Pons (tissue), 1 donor: ENCODE results near the gene DDI2.

ENCODE experiments used
- DNase-seq: peaks from one replicate; pipeline ENCODE4 v3.0.0-alpha.2; 2016; ENCODE audit warnings: low spot score

The DDI2 gene

DNA sequence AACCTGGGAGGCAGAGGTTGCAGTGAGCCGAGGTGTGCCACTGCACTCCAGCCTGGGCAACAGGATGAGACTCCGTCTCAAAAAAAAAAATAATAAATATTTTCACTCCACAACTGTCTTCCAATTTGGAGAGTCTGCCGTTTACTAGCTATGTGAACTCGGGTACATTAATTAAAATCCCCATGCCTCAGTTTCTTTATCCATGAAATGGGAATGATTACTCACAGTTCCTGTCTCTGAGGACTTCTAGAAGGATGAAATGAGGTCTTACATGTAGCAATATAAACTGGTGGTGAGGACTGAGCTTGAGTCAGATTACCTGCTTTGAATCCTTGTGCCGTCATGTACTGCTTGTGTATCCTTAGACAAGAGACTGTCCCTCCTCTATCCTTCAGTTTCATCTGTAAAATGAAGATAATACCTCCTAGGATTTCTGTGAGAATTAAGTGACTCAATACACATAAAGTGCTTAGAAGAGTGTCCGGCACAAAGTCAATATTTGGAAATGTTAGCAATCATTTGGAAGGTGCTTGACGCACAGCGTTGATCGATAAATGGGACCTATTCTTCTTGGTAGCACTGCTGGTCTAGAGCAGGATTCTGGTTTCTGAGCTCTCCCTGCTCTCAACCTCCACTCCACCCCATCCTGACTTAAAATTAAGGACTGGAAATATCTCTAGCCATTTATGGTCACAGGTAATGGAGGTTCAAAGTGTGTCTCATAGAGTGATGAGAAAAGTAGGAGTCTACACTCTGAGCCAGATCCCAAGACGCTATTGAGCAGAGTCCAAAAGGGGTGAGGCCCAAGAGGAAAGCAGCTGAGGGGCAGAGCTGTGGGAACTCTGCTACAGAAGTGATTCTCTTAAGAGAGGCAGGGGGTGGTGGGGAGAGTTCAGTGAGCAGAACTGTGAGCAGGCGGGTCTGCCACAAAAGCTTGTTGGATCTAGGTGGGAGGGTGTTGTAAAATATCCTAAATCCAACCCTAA, 11.6 kb upstream of the DDI2 start:
- no peak for DNase-seq

- DNase-seq, result no peak
Observed at GRCh38 chr1:15609631-15610030, 7.6 kb upstream of the DDI2 start.

- DNase-seq, result no peak
Observed at GRCh38 chr1:15610167-15610566, 7.1 kb upstream of the DDI2 start.

DNA sequence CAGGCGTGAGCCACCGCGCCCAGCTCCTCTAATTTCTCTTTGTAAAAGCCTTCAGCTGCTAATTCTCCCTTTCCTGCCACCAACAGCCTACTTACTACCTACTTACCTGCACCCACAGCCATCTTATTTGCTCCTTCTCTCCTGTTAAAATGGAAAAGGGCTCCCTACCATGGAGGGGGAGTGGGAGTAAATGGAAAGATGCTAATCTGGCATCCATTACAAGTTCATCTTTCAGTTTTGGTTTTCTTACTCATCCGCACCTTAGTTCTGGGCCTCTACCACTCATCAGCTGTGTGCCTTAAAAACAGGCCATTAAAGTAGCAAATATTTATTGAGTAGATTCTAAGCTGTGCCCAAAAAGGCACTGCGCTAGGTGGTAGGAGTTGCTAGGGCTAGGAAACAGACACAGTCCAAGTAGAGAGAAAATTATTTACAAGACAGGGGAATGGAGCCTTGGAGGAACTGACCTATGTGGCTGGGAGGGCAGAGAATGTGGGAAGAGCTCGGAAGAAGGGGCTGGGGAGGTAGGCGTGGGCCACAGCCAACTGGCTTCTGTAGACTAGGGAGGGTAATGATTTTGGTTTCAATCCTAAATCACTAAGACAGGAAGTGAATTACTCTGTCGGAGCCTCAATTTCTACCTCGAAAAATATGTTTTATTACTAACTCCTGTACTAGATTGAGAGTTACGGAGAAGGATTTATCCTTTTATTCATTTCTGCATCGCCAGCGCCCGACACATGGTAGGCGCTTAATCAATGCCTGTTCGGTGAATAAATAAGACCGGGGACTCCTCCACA, 685 bp upstream of the DDI2 start:
- DNase-seq, result no peak

GRCh38 chr1:15618077-15618654, 908 bp downstream of the DDI2 start:
- DNase-seq, result peak; percentile 61

GRCh38 chr1:15618655-15619525, 1.6 kb downstream of the DDI2 start:
- no peak for DNase-seq

- no peak for DNase-seq
Observed at GRCh38 chr1:15620155-15620545, 2.9 kb downstream of the DDI2 start.

DNA sequence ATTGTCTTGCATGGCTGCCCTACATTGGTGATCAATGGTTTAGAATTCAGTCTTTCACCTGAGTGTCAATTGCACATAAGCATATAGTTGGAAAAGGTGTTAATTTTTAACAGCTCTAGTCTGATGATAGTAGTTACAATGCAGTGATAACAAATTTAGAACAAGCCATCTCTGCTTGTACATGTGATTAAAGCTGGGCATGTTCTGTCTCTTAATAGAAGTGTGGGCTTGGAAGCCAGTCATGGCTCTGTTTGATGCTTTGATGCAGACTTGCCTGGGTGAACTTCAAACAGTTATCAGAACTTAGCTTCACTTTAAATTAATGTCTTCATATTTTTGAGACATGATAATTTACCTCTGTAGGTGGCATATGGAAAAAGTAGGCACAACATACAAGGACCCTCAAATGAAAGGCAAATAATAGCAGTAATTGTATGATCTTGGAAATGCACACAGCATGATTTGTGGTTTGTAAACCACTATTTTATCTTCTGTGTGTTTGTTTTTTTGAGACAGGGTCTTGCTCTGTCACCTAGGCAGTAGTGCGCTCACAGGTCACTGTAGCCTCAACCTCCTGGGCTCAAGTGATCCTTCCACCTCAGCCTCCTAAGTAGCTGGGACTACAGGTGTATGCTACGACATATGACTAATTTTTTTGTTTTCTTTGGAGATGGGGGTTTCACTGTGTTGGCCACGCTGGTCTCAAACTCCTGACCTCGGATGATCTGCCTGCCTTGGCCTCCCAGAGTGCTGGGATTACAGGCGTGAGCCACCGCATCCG, 3.8 kb downstream of the DDI2 start:
- no peak for DNase-seq

DNA sequence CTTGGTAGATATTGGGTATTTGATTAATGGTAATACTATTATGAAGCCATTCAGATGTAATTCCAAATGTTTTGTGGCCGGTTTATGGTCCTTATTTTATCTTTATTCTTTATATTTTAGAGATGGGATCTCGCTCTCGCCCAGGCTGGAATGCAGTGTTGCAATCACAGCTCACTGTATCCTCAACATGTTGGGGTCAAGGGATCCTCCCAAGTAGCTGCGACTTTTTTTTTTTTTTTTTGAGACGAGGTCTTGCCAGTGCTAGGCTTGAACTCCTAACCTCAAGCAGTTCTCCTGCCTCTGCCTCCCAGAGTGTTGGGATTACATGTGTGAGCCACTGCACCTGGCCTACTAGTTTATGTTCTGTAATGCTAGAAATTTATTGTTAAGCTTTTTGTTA, 4.7 kb downstream of the DDI2 start:
- no peak for DNase-seq

- no peak for DNase-seq
Observed at GRCh38 chr1:15622712-15623373, 5.6 kb downstream of the DDI2 start.

DNA sequence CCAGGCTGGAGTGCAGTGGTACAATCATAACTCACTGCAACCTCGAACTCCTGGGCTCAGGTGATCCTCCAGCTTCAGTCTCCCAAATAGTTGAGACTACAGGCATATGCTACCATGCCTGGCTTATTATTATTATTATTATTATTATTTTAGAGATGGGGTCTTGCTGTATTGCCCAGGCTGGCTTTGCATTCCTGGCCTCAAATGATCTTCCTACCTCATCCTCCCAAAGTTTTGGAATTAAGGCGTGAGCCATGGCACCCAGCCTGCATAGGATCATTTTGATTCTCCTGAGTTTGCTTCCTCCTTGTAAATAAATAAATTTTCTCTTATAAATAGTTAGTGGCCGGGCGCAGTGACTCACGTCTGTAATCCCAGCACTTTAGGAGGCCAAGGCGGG, 6.2 kb downstream of the DDI2 start:
- no peak for DNase-seq

DNA sequence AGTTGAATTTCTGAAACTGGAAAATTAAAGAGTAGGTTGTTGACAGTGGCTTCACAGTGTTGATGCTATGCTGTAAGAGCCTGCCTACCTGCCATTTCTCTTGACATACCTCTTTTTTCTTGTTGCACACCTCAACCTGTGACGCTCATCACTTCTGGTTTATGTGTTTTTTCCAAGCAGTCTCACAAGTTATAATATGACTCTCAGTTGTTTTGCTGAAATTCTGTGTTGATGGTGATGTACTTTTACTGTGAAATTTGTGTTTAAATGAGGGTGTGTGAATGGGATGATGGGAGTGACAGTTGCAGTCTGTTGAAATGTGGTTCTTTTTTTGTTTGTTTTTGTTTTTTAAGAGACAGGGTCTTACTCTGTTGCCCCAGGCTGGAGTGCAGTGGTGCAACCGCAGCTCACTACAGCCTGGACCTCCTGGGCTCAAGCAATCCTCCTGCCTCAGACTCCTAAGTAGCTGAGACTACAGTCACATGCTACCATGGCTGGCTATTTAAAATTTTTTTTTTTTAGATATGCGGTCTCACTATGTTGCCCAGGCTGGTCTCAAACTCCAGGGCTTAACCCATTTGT, 7.0 kb downstream of the DDI2 start:
- DNase-seq, result no peak

- DNase-seq, result no peak
Observed at GRCh38 chr1:15625056-15625917, 8.0 kb downstream of the DDI2 start.

DNA sequence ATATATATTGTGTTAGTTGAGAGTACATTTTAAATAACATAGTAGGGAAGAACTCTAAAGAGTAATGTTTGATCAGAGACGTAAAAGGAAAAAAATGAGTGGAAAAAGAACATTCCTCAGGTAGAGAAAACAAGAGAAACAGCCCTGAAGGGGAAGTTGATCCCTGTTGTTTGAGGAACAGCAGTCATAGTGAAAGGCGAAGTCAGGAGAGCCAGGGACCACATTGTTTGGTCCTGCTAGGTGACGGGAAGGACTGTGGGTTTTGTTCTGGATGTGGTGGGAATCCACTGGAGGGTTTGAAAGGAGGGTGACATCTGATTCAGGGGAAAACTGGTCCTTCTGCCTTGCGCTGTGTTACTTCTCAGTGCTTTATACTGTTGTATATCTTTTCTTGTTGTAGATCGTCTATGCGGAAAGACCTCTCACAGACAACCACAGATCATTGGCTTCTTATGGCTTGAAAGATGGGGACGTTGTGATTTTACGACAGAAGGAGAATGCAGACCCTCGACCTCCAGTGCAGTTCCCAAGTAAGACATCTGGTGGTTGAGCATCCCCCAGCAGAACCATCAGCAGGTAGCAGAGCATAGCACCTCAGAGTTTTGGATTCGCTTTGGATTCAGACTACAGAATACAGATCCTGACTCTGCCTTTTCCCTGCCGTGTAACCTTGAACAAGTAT, 9.2 kb downstream of the DDI2 start:
- peak; percentile 53 for DNase-seq

DNA sequence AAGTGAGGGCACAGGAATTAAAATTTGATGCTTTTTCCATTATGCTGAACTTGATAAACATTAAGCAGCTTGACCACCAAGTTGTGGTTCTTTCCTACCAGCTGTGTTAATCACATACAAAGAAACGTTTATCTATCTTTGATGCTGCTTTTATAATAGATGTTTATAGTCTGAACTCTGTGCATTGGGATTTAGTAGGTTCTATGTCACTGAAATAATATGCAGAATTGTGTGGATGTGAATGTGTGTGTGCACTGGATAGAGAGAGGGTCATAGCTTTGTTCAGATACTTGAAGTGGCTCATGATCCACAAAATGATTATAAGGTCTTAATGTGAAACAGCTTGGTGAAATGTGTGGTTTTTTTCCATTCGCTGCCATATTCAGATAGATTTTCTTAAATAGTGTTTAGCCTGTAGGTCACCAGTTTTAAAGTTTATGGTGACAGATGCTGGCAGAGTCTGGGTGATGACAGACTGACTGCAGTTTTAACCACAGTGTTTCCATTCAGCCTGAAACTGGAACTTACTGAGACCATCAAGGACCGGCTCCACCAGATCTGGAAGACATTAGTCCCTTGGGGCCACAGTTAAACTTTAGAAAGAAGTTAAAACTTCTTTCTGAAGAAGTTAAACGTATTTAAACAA, 10.2 kb downstream of the DDI2 start:
- peak; percentile 56 for DNase-seq

DNA sequence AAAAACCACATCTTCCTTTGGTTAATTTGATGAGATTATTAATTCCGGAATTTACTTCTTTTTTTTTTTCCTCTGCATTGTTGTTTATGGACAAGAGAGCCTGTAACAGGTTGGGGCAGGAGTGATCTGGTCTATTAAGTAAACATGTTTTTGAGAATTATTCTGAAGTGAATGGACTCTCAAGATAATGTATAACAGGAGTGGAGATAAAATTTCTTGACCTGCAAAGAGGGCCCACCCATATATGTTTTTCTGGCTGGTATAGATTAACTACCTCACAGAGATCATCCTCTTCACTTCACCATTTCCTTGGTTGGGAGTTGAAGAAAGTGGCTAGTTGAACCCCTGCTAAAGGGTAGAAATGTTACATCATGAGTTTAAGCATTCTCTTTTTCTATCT, 10.7 kb downstream of the DDI2 start:
- no peak for DNase-seq

DNA sequence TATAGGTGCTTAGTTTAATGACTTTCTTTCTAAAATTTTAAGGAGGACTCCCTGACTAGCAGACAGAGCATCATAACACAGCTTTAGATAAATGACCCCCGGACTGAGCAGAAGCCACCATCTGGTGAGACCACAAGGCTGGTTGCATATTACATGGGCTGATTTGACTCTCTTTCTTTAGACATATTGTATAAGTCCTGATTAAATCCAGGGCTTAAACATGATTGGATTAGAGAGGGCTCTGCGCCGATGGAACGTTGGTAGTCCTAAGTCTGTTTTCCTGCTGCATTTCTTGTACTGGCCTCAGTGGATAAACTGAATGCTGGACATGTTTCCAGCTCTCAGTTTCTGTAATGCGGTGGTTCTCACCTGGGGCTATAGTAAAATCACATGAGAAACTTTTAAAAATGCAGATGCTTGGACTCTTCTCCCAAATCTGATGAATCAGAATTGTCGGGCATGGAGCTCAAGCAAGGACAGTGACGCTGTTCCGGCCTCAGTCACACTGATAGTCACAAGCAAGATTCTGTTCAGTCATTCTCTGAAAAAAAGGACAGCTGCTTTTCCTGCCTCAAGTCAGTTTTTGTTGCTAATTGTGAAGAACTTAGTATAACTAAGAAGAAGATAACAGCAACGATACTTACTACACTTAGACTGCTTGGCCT, 16.6 kb downstream of the DDI2 start:
- no peak for DNase-seq
